ENCODE data around the gene C10orf71.

GRCh38 chr10:49299816-49300139 is 808 bp downstream of the C10orf71 start:
- no peak for TF ChIP-seq GATA2 (IDR thresholded peaks at IDR 0.05; ENCODE audit: low read depth, low read length)
- TF ChIP-seq GATA3 (IDR thresholded peaks at IDR 0.05; ENCODE audit: low read depth, low read length) = no peak

Measured in SH-SY5Y (cell line).